Astrocyte (in vitro differentiated cells and primary cell): ENCODE measurements around the gene TCF7L2. TPM values are rescaled to one million over a fixed set of nuclear protein-coding genes. Genes with fewer than 3 reads are reported as not detected.

Experiments used
- DNase-seq: peaks from one replicate; pipeline ENCODE4 v3.0.0-alpha.2; 2010; ENCODE audit warnings: low read depth
- FAIRE-seq: peaks from 2 replicates; lab custom pipeline; 2011; peaks lifted over from hg19 to GRCh38; lab: Jason Lieb, UNC
- H2AFZ ChIP-seq: 2 replicates; pipeline ENCODE4 v1.6.0; 2012; ENCODE audit warnings: low read depth, low read length, inconsistent platforms
- H3K27ac ChIP-seq: 2 replicates; pipeline ENCODE4 v1.5.1; 2011; ENCODE audit warnings: low read depth, low read length, inconsistent platforms
- H3K27me3 ChIP-seq: 2 replicates; pipeline ENCODE4 v1.6.0; 2011; ENCODE audit warnings: low read length, inconsistent platforms; ENCODE audit not compliant: insufficient read depth
- H3K36me3 ChIP-seq: 2 replicates; pipeline ENCODE4 v1.5.1; 2011; ENCODE audit warnings: low read length, inconsistent platforms; ENCODE audit not compliant: insufficient read depth
- H3K4me1 ChIP-seq: 2 replicates; pipeline ENCODE4 v1.5.1; 2011; ENCODE audit warnings: low read length, inconsistent platforms; ENCODE audit not compliant: insufficient read depth
- H3K4me2 ChIP-seq: 2 replicates; pipeline ENCODE4 v1.6.0; 2012; ENCODE audit warnings: low read length, inconsistent platforms
- H3K4me3 ChIP-seq: 2 replicates; pipeline ENCODE4 v1.5.1; 2011; ENCODE audit warnings: low read depth, mild to moderate bottlenecking, low read length, inconsistent platforms; ENCODE audit not compliant: insufficient read depth
- H3K79me2 ChIP-seq: 2 replicates; pipeline ENCODE4 v1.6.0; 2012; ENCODE audit warnings: mild to moderate bottlenecking, low read length, inconsistent platforms; ENCODE audit not compliant: insufficient read depth
- H3K9ac ChIP-seq: 2 replicates; pipeline ENCODE4 v1.6.0; 2012; ENCODE audit warnings: mild to moderate bottlenecking, low read length, inconsistent platforms
- H3K9me3 ChIP-seq: 2 replicates; pipeline ENCODE4 v1.5.1; 2012; ENCODE audit warnings: low read depth, mild to moderate bottlenecking, low read length, inconsistent platforms; ENCODE audit not compliant: insufficient read depth
- H4K20me1 ChIP-seq: 2 replicates; pipeline ENCODE4 v1.6.0; 2012; ENCODE audit warnings: low read length, inconsistent platforms; ENCODE audit not compliant: insufficient read depth
- H3K27ac Mint-ChIP-seq: one replicate; pipeline ENCODE4 v1.8.0; 2021; ENCODE audit warnings: mild to moderate bottlenecking, mixed read lengths; ENCODE audit not compliant: unreplicated experiment
- H3K27me3 Mint-ChIP-seq: one replicate; pipeline ENCODE4 v1.8.0; 2021; ENCODE audit warnings: low read depth, mixed read lengths; ENCODE audit not compliant: unreplicated experiment
- H3K36me3 Mint-ChIP-seq: one replicate; pipeline ENCODE4 v1.8.0; 2021; ENCODE audit warnings: low read depth, mixed read lengths; ENCODE audit not compliant: unreplicated experiment
- H3K4me1 Mint-ChIP-seq: one replicate; pipeline ENCODE4 v1.8.0; 2021; ENCODE audit warnings: low read depth, mixed read lengths; ENCODE audit not compliant: unreplicated experiment
- H3K4me3 Mint-ChIP-seq: one replicate; pipeline ENCODE4 v1.8.0; 2021; ENCODE audit warnings: mild to moderate bottlenecking, moderate library complexity, mixed read lengths; ENCODE audit not compliant: unreplicated experiment
- H3K9me3 Mint-ChIP-seq: one replicate; pipeline ENCODE4 v1.8.0; 2021; ENCODE audit warnings: mild to moderate bottlenecking, mixed read lengths; ENCODE audit not compliant: unreplicated experiment
- CTCF ChIP-seq: IDR thresholded peaks from 2 replicates; pipeline ENCODE4 v1.5.1; 2011; ENCODE audit warnings: low read depth, mild to moderate bottlenecking, inconsistent platforms, low read length, moderate library complexity; ENCODE audit not compliant: insufficient read depth
- EZH2 ChIP-seq: IDR thresholded peaks from 2 replicates; pipeline ENCODE4 v1.6.1; 2012; ENCODE audit warnings: mild to moderate bottlenecking, low read length, inconsistent platforms; ENCODE audit not compliant: insufficient read depth
- total RNA-seq: library from RNA; stranded (reverse); gene quantifications from 2 replicates; pipeline ENCODE4 v1.2.1, GENCODE V29; 2021

The TCF7L2 gene
- total RNA-seq, 1 donor from 2014 or later: 52.4 TPM

- no peaks in the 10 kb centered on the region for H3K79me2 ChIP-seq
- H3K27ac Mint-ChIP-seq: no peak overlapping the region
- H3K4me1 ChIP-seq: no peaks in the 10 kb centered on the region
- H3K27ac ChIP-seq: no peak overlapping the region
- no peaks in the 10 kb centered on the region for H3K9me3 ChIP-seq
- no peak overlapping the region for H3K4me3 Mint-ChIP-seq
- no peaks in the 10 kb centered on the region for H3K27me3 ChIP-seq
- H3K4me3 ChIP-seq: no peak overlapping the region
- no peak for DNase-seq
- H3K9ac ChIP-seq: no peak overlapping the region
- FAIRE-seq: no peak
- no peaks in the 10 kb centered on the region for H3K4me1 Mint-ChIP-seq
- no peaks in the 10 kb centered on the region for H4K20me1 ChIP-seq
- H3K4me2 ChIP-seq: no peak overlapping the region
- H3K36me3 Mint-ChIP-seq: peaks cover 8% of the 10 kb centered on the region
- H2AFZ ChIP-seq: no peak overlapping the region
- no peaks in the 10 kb centered on the region for H3K27me3 Mint-ChIP-seq
- H3K9me3 Mint-ChIP-seq: no peaks in the 10 kb centered on the region
- TF ChIP-seq CTCF: no peak
- TF ChIP-seq EZH2: no peak
- peaks cover 4% of the 10 kb centered on the region for H3K36me3 ChIP-seq
These were observed 219.9 kb downstream of the TCF7L2 start for GRCh38 chr10:113169853-113170460.

- Histone ChIP-seq H3K27ac (no peak overlapping the region), H3K9ac (no peak overlapping the region), H3K27me3 (no peaks in the 10 kb centered on the region), H2AFZ (no peak overlapping the region), H3K4me2 (no peak overlapping the region), H3K4me1 (no peaks in the 10 kb centered on the region), H3K9me3 (no peaks in the 10 kb centered on the region), H3K36me3 (peaks cover 4% of the 10 kb centered on the region), H4K20me1 (no peaks in the 10 kb centered on the region), H3K4me3 (no peak overlapping the region), H3K79me2 (no peaks in the 10 kb centered on the region)
- H3K9me3 Mint-ChIP-seq: no peaks in the 10 kb centered on the region
- TF ChIP-seq CTCF (no peak), EZH2 (no peak)
- DNase-seq: no peak
- H3K27ac Mint-ChIP-seq: no peak overlapping the region
- no peaks in the 10 kb centered on the region for H3K4me1 Mint-ChIP-seq
- no peaks in the 10 kb centered on the region for H3K27me3 Mint-ChIP-seq
- no peak overlapping the region for H3K4me3 Mint-ChIP-seq
- FAIRE-seq: no peak
- peaks cover 4% of the 10 kb centered on the region for H3K36me3 Mint-ChIP-seq
These were observed 221.6 kb downstream of the TCF7L2 start for GRCh38 chr10:113171662-113172061.

- no peaks in the 10 kb centered on the region for H3K79me2 ChIP-seq
- no peaks in the 10 kb centered on the region for H3K9me3 ChIP-seq
- H3K27me3 ChIP-seq: peaks cover 5% of the 10 kb centered on the region
- Mint-ChIP-seq H3K36me3 (peaks cover 1% of the 10 kb centered on the region), H3K4me1 (peaks cover 2% of the 10 kb centered on the region), H3K4me3 (no peak overlapping the region), H3K9me3 (no peaks in the 10 kb centered on the region), H3K27ac (no peak overlapping the region), H3K27me3 (peaks cover 5% of the 10 kb centered on the region)
- no peak for FAIRE-seq
- H3K4me2 ChIP-seq: no peak overlapping the region
- no peak overlapping the region for H3K4me3 ChIP-seq
- no peak overlapping the region for H2AFZ ChIP-seq
- H3K4me1 ChIP-seq: no peaks in the 10 kb centered on the region
- H3K9ac ChIP-seq: no peak overlapping the region
- no peak for TF ChIP-seq CTCF
- no peak overlapping the region for H3K27ac ChIP-seq
- H4K20me1 ChIP-seq: no peaks in the 10 kb centered on the region
- no peaks in the 10 kb centered on the region for H3K36me3 ChIP-seq
- DNase-seq: no peak
These were observed 225.1 kb downstream of the TCF7L2 start for GRCh38 chr10:113175176-113175575.
